HG03095 (cell line): ENCODE data around the gene POLA1.
"Not testable (repeated sequence)": the region's sequence is repeated elsewhere in the genome, so short reads cannot be mapped to it uniquely, and the experiment has no call there.

Source experiments
- ATAC-seq: cut with Tn5 transposase; IDR thresholded peaks from one replicate; pipeline ENCODE4 v1.9.1; 2021; ENCODE audit warnings: moderate library complexity; ENCODE audit not compliant: unreplicated experiment

POLA1 gene

DNA sequence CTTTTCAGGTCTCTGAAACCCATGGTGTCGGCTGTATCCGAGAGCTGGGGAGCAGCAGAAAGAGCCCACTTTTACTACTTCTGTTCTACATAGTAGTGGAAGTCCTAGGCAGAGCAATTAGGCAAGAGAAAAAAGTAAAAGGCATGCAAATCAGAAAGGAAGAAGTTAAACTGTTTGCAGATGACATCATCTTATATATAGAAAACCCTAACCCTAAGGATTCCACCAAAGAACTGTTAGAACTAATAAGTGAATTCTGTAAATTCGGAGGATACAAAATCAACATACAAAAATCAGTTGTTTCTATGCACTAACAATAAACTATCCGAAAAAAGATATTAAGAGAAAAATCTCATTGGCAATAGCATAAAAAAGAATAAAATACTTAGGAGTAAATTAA lies 95.3 kb downstream of the POLA1 start:
- no peak for ATAC-seq

DNA sequence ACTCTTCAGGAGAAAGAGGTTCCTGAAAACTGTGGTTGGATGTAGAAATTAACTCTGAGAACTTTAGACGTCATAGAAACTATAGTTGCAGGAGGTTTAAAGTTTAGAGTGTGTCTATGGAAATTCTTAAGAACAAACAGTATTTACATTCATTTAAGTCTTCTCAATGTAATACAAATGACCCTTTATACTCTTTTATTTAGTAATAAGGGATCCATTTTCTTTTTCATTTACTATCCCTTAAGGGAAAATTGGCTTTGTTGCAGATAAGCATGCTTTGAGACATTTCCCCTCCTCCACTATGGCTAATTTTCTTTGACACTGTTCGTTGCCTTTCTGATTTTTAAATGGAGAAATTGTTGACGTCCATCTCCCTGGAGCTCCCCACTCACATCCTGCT lies 96.4 kb downstream of the POLA1 start:
- no peak for ATAC-seq

DNA sequence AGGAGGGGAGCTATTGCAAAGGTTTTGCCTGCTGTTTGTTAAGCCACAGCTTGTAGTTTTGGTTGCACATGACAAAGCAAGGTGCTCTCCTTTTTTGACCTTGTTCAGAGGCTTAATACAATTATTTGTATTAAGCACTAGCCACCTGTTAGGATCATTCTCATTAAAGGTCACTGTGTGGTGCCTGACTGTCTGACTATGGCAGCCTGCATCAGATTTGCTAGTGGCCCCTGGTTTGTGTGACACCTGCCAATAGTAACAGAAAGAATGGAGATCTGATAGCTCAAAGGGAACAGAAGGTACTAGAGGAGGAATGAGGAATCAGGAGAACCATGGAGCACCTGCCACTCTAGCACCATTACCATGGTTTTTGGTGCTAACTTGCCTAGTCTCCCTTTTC lies 102.5 kb downstream of the POLA1 start:
- no peak for ATAC-seq

DNA sequence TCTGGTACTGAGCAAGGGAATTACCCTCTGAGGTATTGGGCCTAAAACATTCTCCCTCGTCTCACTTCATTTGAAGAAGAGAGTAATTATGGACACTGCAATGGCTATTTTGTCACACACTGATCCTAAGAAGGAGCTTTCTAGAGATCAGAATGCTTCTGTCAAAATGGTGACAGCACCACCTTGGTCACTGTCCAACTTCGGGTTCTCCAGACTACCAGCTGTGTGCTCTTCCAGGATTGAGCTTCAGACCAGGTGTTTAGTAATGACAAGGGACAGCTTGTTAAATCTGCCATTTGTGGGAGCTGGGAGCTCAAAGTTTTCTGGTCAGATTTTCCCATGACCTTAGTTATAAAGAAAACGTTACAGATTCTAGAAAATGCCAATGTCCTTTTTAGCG lies 105.4 kb downstream of the POLA1 start:
- ATAC-seq: no peak

DNA sequence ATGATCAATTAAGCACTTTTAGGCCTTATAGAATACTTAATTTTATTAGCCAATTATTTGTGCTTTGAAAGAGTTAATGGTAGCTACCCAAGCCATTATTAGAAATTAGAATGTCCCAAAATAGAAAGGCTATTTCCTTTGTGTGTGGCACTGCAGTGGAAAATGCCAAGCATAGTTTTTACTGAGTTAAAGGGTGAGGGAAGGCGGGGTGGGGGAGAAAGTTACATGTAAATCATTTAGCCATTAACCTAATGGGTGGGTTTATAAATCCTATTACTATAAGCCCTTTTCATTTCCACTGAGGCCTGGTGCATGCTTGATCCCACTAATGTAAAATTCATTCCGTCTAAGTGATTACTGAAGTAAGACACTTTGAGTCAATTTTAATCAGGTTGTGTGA lies 105.8 kb downstream of the POLA1 start:
- ATAC-seq: no peak

DNA sequence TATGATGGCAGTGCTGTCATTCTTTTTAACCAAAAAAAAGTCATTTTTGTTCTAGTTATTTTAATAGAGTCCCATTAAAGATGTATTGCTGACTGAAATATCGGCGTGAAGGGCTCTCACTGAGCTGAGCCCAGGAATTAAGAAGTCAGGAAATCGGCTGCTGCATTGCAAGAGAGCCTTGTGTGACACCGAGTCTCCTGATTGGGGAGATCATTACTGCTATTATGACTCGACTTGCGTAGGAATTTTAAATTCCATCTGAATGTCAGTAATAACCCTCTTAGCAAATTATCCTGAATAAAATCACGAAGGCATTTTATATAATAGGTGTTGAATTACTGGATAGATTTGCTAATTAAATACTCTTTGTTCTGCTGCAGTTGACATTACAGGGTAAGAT lies 111.5 kb downstream of the POLA1 start:
- no peak for ATAC-seq

DNA sequence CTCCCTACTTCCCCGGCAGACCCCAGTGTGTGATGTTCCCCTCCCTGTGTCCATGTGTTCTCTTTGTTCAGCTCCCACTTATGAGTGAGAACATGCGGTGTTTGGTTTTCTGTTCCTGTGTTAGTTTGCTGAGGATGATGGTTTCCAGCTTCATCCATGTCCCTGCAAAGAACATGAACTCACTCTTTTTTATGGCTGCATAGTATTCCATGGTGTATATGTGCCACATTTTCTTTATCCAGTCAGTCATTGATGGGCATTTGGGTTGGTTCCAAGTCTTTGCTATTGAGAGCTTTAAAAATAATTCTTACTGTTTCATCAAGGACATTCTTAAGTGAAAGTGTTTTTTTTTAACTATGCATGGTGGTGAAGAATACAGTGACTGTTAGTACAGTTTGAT lies 126.1 kb downstream of the POLA1 start:
- not testable (repeated sequence) for ATAC-seq

DNA sequence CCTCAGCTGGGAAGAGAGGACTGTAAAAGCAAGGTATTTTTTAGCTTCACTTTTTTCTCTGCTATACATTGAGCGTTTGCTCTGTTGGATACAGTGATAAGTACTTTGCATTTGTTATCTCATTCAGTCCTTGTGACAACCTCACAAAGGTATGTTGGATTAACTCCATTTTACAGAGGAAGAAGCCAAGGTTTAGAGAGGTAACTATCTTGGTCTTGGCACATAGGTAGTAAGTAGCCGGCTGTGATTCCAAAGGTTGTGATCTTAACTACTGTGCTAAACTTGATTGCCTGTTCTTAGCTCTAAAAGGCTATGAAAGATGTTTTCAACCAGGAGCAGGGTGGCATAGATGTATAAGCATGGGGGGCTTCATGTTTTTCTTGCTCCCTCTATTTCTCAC lies 134.4 kb downstream of the POLA1 start:
- no peak for ATAC-seq

DNA sequence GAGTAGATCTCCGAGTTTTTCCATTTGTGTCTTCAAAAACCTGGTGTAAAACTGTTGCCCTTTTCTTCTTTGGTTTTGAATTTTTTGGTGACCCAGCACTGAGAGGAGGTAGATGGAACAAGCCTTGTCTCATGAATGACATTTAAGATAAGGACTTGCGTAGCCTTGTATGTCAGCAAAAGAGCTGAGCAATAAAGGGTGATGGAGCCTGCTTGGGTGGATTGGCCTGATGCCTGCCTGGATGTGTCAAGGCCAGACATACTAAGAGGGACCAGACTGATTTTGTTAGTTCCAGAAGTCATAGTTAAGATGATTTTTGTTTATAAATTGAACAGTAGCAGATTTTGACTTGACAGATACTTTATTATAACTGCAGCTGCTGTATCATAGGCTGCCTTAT lies 134.9 kb downstream of the POLA1 start:
- ATAC-seq: no peak

DNA sequence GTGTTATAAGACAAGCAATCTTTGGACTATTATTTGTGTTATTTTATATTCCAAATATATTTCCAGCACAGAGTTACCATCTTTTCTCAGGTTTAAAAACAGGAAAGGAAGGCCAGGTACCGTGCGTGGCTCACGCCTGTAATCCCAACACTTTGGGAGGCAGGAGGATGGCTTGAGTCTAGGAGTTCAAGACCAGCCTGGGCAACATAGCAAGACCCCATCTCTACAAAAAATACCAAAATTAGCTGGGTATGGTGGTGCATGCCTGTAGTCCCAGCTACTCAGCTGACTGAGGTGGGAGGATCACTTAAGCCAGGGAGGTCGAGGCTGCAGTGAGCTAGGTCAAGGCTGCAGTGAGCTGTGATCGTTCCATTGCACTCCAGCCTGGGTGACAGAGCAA lies 140.0 kb downstream of the POLA1 start:
- no peak for ATAC-seq

DNA sequence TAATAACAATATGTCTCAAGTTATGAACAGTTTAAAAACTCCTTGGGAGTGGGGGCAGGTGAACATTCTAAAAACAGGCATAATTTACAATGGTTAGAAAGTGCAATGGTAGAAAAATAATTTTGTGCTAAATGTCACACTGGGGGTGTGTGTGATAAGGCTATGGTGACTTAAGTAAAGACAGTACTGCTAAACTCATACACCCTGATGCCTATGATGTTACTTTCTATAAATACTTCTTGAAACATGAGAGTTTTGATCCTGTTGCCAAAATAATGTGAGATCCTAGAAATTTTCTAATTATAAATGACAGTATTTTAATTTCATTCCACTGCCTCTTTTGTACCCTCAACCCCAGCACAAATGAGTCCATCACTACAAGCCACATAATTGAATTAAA lies 144.2 kb downstream of the POLA1 start:
- ATAC-seq: no peak

DNA sequence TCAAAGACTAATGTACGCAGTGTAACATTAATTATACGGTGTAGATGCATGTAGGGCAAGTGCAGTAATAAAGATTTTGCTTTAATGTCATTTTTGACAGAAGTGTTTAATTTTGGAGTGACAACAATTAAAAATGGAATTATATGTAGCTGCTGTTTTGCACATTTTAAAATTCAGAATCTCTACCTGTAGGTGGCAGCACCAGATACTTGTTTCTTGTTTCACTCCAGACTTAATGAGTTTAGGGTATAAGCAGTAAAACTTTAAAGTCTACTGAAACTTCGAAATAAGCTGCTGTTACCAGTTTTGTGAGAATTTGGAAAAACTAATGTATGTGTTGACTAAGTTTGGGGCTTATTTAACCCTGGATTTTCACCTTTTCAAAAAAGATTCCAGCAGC lies 144.9 kb downstream of the POLA1 start:
- ATAC-seq: no peak

DNA sequence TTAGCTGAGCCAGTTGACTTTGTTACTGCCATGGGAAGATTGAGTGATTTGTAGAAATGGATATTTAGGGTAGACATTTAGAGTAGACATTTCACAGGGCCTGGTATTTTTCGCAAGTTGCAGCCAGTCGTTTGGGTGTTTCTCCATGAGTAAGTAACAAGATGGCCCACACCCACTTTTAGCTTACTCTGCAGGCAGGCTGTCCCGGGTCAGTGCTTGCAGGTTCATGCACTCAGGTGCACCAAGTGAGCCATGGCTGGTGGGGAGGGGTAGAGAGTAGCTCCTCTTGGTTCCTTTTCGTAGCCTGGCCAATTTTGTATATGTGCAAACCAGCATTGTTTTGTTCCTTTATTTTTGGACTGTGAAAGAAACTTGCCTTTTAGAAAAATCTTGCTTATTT lies 145.6 kb downstream of the POLA1 start:
- no peak for ATAC-seq

DNA sequence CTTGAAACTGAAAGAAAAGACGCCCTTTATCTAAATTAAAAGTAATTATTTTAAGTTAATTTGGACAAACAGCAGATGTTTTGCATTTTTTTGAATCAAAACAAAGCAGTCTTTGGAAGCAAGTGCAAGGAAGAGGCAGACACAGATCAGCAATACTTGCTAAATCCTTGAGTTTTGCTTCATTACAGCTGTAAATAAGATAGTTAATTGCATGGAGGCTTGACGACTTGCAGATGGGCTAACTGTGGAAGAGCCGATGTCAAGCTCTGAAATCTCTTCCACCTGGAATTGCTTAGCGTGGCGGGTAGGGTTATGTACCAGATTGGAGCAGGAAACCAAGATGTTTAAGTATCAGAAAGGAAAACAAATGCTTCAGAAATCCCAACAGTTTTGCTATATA lies 148.8 kb downstream of the POLA1 start:
- no peak for ATAC-seq

DNA sequence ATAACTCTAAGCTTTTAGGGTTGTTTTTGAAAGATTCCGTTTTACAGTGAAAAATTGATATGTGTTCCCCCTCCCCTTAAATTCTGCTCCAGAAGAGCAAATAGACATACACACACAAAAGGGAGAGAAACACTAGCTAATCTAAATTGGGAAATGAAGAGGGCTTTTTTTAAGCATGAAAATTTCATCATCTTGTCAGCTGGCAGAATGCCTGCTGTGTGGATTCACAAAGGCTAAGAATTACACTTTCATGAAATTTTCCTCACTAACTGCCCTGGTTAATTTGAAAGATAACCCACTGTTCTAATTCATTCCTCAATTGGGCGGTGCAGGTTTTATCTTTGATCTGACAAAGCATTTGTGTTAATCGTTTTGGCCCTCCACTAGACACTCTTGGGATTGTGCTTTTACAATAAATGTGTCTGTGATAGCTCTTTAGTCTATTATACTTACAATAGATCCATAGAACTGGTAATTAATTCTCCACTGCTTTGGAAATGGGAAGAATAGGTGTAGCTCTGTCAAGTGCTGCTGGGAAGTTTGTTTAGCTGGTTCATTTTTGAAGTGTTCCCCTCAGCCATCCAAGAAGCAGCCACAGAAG lies 152.9 kb downstream of the POLA1 start:
- ATAC-seq: no peak

DNA sequence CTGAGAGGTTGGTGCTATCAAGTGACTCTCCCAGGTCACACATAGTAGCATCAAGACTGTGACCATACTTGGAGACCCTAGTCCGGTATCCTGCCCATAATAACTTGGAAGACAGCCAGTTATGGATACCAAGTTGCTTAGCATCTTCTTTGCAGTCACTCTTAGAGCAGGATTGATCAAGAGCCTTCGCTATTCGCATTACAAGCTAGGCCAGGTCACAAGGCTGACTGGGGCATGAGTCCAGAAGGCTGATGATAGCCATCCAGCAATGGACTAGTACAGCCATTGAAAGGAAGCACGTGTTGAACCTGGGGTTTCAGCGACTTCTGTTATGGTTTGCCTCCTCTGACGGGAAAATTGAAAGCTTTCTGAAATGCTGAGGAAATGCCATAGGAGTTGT lies 157.6 kb downstream of the POLA1 start:
- ATAC-seq: no peak

DNA sequence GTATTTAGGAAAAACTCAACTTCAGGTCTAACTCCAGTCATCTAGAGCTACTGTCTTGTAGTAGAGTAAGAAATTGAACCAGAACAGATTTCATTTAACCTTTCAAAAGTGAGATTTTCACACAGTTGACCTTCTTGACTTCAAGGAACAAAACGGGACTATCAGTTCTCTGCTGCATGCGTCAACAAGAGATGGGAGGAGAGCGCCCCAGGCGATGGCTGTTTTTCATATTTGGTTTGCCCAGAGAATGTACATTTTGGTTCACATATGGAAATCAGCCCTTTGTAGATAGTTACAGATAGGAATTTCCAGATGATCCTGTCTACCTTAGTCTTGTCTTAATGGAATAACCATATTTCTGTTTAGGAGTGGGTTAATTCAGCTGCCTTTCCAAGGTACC lies 158.1 kb downstream of the POLA1 start:
- no peak for ATAC-seq

DNA sequence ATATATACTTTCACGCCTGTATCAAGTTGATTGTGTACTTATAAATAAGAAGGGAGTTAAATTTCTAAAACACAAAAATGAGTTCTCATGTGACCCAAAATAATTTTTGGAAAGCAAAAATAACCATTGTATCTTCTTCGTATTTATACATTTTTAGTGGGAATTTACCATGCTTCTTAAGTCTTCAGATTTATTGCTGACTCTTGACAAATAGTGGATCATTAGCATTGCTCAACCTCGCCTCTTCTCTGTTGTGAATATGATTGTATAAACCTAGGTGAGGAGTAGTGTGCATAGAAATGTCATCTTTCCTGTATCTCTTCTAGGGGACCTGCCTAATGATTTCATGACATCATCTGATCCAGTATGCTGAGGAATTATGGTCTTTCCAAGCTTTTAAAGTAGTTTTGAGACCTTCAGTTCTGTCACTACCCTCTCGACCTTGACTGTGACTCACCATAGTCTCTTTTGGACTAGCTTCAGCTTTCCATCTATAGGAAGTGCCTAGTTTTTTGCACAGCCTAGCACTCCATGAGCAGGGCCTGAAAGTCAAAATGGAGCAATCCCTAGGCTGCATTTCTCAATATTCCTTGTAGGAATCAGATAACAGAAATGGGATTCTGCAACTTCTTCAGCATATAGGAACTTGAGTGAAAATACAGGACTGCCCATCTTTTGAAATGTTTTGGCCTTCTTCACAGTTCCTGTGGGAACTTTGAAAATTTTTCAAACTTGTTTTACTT lies 164.5 kb downstream of the POLA1 start:
- ATAC-seq: no peak

DNA sequence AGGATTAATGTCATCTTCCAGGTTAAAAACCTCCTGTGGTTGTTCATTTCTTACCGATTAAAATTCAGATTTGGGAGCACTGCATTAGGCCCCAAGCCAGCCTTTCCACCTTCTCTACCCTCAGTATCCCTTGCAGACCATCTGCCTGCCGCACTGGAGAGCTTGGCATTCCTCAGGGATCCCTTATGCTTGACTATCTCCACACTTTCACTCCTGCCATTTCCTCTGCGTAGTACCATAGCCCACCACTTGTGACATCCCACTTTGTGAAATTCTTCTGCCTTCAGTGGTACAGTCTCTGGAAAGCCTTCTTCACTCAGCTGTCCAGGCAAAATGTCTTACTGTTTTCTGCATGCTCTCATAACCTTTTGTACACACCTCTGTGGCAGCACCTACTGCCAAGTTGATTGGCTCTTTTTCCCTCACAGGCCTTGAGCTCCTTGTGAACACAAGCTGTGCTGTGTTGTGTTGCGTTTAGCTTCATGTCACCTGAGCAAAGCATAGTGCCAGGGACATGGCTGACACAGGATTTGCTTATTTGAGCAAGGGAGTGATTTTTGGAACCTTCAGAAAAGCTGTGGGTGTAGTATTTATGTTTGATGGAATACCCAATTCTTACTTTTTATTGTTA lies 165.6 kb downstream of the POLA1 start:
- no peak for ATAC-seq

DNA sequence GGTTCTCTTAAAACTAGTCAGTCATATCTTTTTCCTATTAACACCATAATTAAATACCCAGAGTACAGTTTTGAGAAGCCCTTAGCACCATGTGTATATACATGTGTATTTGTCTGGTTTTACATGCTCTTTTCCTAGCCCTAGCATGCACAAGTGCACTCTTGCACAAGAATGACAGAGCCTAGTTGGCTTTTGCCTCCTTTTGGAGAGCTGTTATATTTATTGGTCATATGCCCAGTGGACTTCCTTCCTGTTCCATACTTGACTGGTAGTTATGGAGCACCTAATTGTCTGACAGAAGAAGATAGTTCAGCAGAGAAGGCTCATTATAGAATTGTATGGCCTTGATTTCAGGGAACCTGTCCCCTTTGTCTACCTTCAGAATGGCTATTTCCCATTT lies 166.4 kb downstream of the POLA1 start:
- ATAC-seq: no peak

DNA sequence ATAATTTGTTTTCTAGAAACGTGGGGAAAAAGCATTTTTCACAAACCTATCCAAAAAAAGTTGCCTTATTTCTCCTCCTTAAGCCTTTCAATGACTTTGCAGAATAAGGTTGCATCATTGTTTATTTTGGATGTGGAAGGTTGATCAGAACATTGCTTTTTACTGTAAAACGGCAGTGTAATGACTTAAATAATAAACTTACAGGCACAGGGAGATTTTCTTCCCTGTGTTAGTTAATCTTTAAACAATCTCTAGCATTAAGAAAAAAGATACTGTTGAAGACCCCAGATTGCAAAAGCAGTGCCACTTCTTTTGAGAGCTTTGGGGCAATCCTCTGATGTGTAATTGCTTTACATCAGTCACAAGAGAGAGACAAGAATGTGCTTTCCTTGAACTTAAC lies 168.6 kb downstream of the POLA1 start:
- ATAC-seq: no peak

DNA sequence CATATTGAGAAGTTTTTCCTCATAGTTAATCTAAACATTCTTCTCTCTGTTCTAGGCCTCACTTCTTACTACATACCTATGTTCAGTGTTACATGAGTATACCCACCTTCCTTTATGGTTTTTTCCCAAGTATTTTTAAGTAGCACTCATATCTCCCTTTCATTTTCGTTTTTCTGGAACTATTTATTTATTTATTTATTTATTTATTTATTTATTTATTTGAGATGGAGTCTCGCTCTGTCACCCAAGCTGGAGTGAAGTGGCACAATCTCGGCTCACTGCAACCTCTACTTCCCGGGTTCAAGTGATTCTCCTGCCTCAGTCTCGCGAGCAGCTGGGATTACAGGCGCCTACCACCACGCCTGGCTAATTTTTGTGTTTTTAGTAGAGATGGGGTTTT lies 170.1 kb downstream of the POLA1 start:
- not testable (repeated sequence) for ATAC-seq

DNA sequence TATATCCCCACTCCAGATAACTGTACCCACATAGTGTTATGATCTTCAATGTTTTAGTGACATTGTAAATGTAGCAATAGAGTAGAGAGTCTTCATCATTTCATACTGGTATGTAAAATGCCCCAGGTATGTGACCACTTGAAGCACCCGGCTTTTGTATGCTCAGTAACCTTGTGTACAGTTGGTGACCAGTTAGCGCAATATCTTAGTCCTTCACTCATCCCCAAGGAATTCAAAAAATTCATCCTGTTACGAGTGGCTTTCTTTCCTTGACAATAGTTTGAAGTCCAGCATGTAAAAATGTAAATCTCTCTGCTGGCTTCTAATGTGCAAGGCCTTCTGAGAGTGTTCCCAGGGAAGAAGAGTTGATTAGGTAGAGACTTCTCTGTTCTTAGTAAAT lies 176.4 kb downstream of the POLA1 start:
- ATAC-seq: no peak
